Measurements from ENCODE around the gene RRP7A. TPM values are rescaled to one million over a fixed set of nuclear protein-coding genes. Genes with fewer than 3 reads are reported as not detected.
A peak's percentile ranks its signal among the peaks of the same experiment; 100 is the strongest.
"Not testable (repeated sequence)": the region's sequence is repeated elsewhere in the genome, so short reads cannot be mapped to it uniquely, and the experiment has no call there.

Gene RRP7A
- total and polyA plus RNA-seq, 10 of the 15 experiments (the other 5 are each of a cell fraction or from before 2014, with no cell fraction given), result 2.9 to 114 (median 43.8) TPM

DNA sequence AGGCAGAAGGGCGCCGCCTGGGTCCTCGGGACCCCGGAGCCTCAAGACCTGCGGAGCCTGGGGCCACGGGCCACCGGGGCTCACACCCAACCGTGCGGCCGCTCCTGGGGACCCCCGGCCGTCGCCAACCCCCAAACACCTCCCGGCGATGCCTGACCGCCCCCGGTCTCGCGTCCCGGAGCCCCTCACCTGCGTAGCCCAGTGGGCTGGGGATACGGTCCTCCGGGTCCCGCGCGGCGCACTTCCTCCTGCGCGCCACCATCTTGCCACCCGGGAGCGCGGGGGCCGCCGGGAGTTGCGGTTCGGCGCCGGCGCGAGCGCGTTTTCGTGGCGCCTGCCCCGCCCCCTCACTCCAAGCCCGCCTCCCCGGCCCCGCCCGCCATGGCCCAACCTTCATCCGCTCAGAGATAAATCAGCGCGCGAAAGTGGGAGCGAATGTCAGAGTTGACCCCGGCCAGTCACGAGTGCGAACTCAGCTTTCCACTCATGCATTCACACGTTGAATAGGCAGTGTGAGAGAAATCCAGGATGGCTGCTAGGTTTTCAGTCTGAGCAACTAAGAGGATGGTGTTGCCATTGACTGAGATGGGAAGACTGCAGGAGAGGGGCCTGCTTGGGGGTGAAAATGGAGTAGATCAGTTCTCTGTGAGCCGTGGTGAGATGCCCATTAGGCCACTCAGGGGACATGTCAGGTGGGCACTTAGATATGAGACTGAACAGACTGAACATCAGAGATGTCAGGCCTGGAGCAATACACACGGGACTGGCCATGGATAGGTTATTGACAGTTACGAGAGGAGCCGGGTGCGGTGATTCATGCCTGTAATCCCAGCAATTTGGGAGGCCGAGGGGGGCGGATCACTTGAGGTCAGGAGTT, at the start of gene RRP7A (continued):
- TF ChIP-seq CREM (IDR thresholded peaks at IDR 0.05; ENCODE audit: low read depth), result no peak
- TF ChIP-seq, protein P1, sequence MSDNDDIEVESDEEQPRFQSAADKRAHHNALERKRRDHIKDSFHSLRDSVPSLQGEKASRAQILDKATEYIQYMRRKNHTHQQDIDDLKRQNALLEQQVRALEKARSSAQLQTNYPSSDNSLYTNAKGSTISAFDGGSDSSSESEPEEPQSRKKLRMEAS (IDR thresholded peaks at IDR 0.05; ENCODE audit: low read depth, low read length), result peak; percentile 28; the same call in 1 of the 2 replicates
- TF ChIP-seq SIN3A (IDR thresholded peaks at IDR 0.05; ENCODE audit: low read depth, low read length), result 0 out of 2 replicates have a peak, but pooled peaks have one; percentile 63

GRCh38 chr22:42567950-42568349, 48.4 kb upstream of the RRP7A start:
- H3K4me1 ChIP-seq (ENCODE audit: control insufficient read depth, insufficient read depth, low read length); intact Hi-C loops (cut with micrococcal nuclease; ENCODE audit: unreplicated experiment); H3K4me3 ChIP-seq; H3K9me3 ChIP-seq (replicated peaks; ENCODE audit: control insufficient read depth, insufficient read depth, low read length); FAIRE-seq; DNase-seq (ENCODE audit: low read depth, low spot score); H3K79me2 ChIP-seq (ENCODE audit: control insufficient read depth, insufficient read depth, low read length); H3K27me3 ChIP-seq (replicated peaks in 1 of 2; ENCODE audit: control insufficient read depth in 2 of 2, insufficient read depth in 2 of 2, low read length in 1 of 2); H2AFZ ChIP-seq (ENCODE audit: control insufficient read depth, low read depth, low read length); BruUV-seq (replicated peaks); H3K27ac ChIP-seq (ENCODE audit: control insufficient read depth, insufficient read depth); ATAC-seq; RAD21 ChIA-PET (ENCODE audit: unreplicated experiment); in situ Hi-C loops (cut with MboI); H3K36me3 ChIP-seq (ENCODE audit: control insufficient read depth in 2 of 2, insufficient read depth in 2 of 2, low read length in 1 of 2); H3K9ac ChIP-seq (ENCODE audit: control insufficient read depth, insufficient read depth, low read length); H4K20me1 ChIP-seq (ENCODE audit: control insufficient read depth, insufficient read depth); H3K4me2 ChIP-seq (ENCODE audit: control insufficient read depth, insufficient read depth): not testable (repeated sequence)
- SMC1A ChIA-PET (ENCODE audit: uncharacterized antibody, unreplicated experiment), result interaction anchor here (0.6 kb wide), 1 partner anchor 389 kb away, joined by 3 read pairs; no protein-coding TSS in a partner anchor
- 79% methylated on average over 5 of the region's 6 CpGs for WGBS (ENCODE audit: insufficient coverage, insufficient replicate concordance, low lambda C conversion rate, missing lambda C conversion rate)
- CTCF ChIA-PET, result interaction anchor here (1.3 to 1.5 kb wide), 2 partner anchors 8 to 93 kb away, joined by 3 to 5 read pairs; no protein-coding TSS in a partner anchor
- POLR2A ChIA-PET, result interaction anchor here (0.6 kb wide), 1 partner anchor 19 kb away, joined by 3 read pairs; no protein-coding TSS in a partner anchor

DNA sequence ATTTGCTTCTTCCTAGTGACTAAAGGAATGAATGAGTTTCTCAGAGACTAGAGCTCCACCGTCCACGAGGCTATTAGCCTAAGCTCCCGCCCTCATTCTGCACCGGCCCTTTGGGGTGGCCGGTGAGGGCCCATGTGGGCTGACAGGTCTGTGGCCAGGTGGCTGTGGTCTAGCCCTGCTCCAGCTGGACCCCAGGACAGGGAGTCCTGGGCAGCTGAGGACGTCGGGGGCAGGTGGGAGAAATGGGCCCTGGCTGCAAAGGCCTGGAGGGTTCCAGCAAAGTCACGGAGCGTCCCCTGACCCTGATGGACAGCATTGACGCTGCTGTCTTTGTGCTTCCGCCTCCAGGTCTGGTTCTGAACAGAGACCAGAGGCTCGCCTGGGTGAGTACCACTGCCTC, 46.4 kb upstream of the RRP7A start:
- WGBS (ENCODE audit: insufficient coverage, insufficient replicate concordance, low lambda C conversion rate, missing lambda C conversion rate), result 89% methylated on average over 8 of the region's 12 CpGs
- ATAC-seq (no peak), FAIRE-seq (no peak), DNase-seq (ENCODE audit: low read depth, low spot score) (no peak)
- ChIA-PET CTCF (no interaction called here), RAD21 (ENCODE audit: unreplicated experiment) (no interaction called here), POLR2A (interaction anchor here (0.6 kb wide), 1 partner anchor 21 kb away, joined by 4 read pairs; no protein-coding TSS in a partner anchor), SMC1A (ENCODE audit: uncharacterized antibody, unreplicated experiment) (no interaction called here)
- peak; percentile 33; the same call in 1 of the 2 replicates for TF ChIP-seq POLR2A (IDR thresholded peaks at IDR 0.05; ENCODE audit: low read depth, low read length)
- no peak for TF ChIP-seq SRF (IDR thresholded peaks at IDR 0.05; ENCODE audit: low read depth in 2 of 2, low read length in 2 of 2)
- TF ChIP-seq YBX1 (IDR thresholded peaks at IDR 0.05), result no peak
- no peak for TF ChIP-seq CREM (IDR thresholded peaks at IDR 0.05; ENCODE audit: low read depth)
- no peak overlapping the region for H3K4me3 ChIP-seq
- H3K27ac ChIP-seq (ENCODE audit: control insufficient read depth, insufficient read depth), result no peak overlapping the region
- no peak overlapping the region for H3K9ac ChIP-seq (ENCODE audit: control insufficient read depth, insufficient read depth, low read length)
- H3K36me3 ChIP-seq (ENCODE audit: control insufficient read depth in 2 of 2, insufficient read depth in 2 of 2, low read length in 1 of 2), result no peaks in the 10 kb centered on the region
- H3K79me2 ChIP-seq (ENCODE audit: control insufficient read depth, insufficient read depth, low read length), result no peaks in the 10 kb centered on the region
- intact Hi-C loops (cut with micrococcal nuclease; ENCODE audit: unreplicated experiment) (no loop called here), in situ Hi-C loops (cut with MboI) (no loop called here)
- H3K4me2 ChIP-seq (ENCODE audit: control insufficient read depth, insufficient read depth), result no peak overlapping the region
- H4K20me1 ChIP-seq (ENCODE audit: control insufficient read depth, insufficient read depth), result no peaks in the 10 kb centered on the region
- H3K9me3 ChIP-seq (replicated peaks; ENCODE audit: control insufficient read depth, insufficient read depth, low read length), result no peaks in the 10 kb centered on the region
- peaks cover 12% of the 10 kb centered on the region for H3K4me1 ChIP-seq (ENCODE audit: control insufficient read depth, insufficient read depth, low read length)
- no TSS peak for BruUV-seq (replicated peaks)
- no peak overlapping the region for H2AFZ ChIP-seq (ENCODE audit: control insufficient read depth, low read depth, low read length)
- H3K27me3 ChIP-seq (replicated peaks in 1 of 2; ENCODE audit: control insufficient read depth in 2 of 2, insufficient read depth in 2 of 2, low read length in 1 of 2), result no peaks in the 10 kb centered on the region
